H9 (cell line): ENCODE results near the gene PRICKLE3. TPM values are rescaled to one million over a fixed set of nuclear protein-coding genes. Genes with fewer than 3 reads are reported as not detected.

Experiments
- DNase-seq: peaks from one replicate; pipeline ENCODE4 v3.0.0-alpha.2; 2017
- H2AFZ ChIP-seq: one replicate; pipeline ENCODE4 v1.6.1; 2013; ENCODE audit warnings: mild to moderate bottlenecking, low read length, control low read depth, moderate library complexity
- H2AK5ac ChIP-seq: 2 replicates; pipeline ENCODE4 v1.6.1; 2013; ENCODE audit warnings: low read length, control low read depth, mixed read lengths; ENCODE audit not compliant: insufficient read length
- H2BK120ac ChIP-seq: one replicate; pipeline ENCODE4 v1.6.1; 2013; ENCODE audit warnings: low read depth, mild to moderate bottlenecking, low read length, control low read depth, inconsistent platforms; ENCODE audit not compliant: poor library complexity, severe bottlenecking
- H2BK12ac ChIP-seq: 2 replicates; pipeline ENCODE4 v1.6.1; 2013; ENCODE audit warnings: low read length, control low read depth, mixed read lengths, low read depth; ENCODE audit not compliant: insufficient read length
- H2BK15ac ChIP-seq: 2 replicates; pipeline ENCODE4 v1.6.1; 2013; ENCODE audit warnings: low read depth, low read length, control low read depth
- H2BK20ac ChIP-seq: one replicate; pipeline ENCODE4 v1.6.1; 2013; ENCODE audit warnings: low read depth, mild to moderate bottlenecking, low read length, control low read depth, inconsistent platforms; ENCODE audit not compliant: poor library complexity, severe bottlenecking
- H2BK5ac ChIP-seq: 2 replicates; pipeline ENCODE4 v1.6.1; 2013; ENCODE audit warnings: low read length, control low read depth, mixed read lengths; ENCODE audit not compliant: insufficient read length
- H3K14ac ChIP-seq: 2 replicates; pipeline ENCODE4 v1.6.1; 2013; ENCODE audit warnings: low read length, control low read depth; ENCODE audit not compliant: insufficient read depth
- H3K18ac ChIP-seq: 2 replicates; pipeline ENCODE4 v1.6.1; 2013; ENCODE audit warnings: low read depth, mild to moderate bottlenecking, mixed read lengths, low read length, control low read depth; ENCODE audit not compliant: insufficient read length
- H3K23ac ChIP-seq: 2 replicates; pipeline ENCODE4 v1.6.1; 2013; ENCODE audit warnings: low read length, control low read depth, mixed read lengths, low read depth; ENCODE audit not compliant: insufficient read length
- H3K23me2 ChIP-seq: 2 replicates; pipeline ENCODE4 v1.6.1; 2013; ENCODE audit warnings: low read depth, mild to moderate bottlenecking, mixed read lengths, low read length, control low read depth; ENCODE audit not compliant: insufficient read length, poor library complexity, severe bottlenecking
- H3K27ac ChIP-seq: 2 replicates; pipeline ENCODE4 v1.5.1; 2013; ENCODE audit warnings: low read length, control low read depth, mixed read lengths, low read depth; ENCODE audit not compliant: insufficient read length
- H3K27me3 ChIP-seq: 2 replicates; pipeline ENCODE4 v1.6.1; 2013; ENCODE audit warnings: low read length, control low read depth, inconsistent platforms; ENCODE audit not compliant: insufficient read depth
- H3K4ac ChIP-seq: 2 replicates; pipeline ENCODE4 v1.6.1; 2013; ENCODE audit warnings: low read depth, mild to moderate bottlenecking, control low read depth, inconsistent platforms, low read length, moderate library complexity
- H3K4me1 ChIP-seq: 2 replicates; pipeline ENCODE4 v1.6.1; 2013; ENCODE audit warnings: low read length, control low read depth, inconsistent platforms; ENCODE audit not compliant: insufficient read depth
- H3K4me2 ChIP-seq: 2 replicates; pipeline ENCODE4 v1.6.1; 2013; ENCODE audit warnings: low read length, control low read depth, mixed read lengths; ENCODE audit not compliant: insufficient read length, insufficient read depth
- H3K56ac ChIP-seq: 2 replicates; pipeline ENCODE4 v1.6.1; 2013; ENCODE audit warnings: low read depth, mild to moderate bottlenecking, mixed read lengths, low read length, control low read depth; ENCODE audit not compliant: insufficient read length
- H3K79me1 ChIP-seq: 2 replicates; pipeline ENCODE4 v1.6.1; 2013; ENCODE audit warnings: low read depth, mild to moderate bottlenecking, moderate library complexity, low read length, control low read depth, inconsistent platforms; ENCODE audit not compliant: insufficient read depth, poor library complexity, severe bottlenecking
- H3K79me2 ChIP-seq: 2 replicates; pipeline ENCODE4 v1.6.1; 2013; ENCODE audit warnings: low read length, control low read depth, inconsistent platforms; ENCODE audit not compliant: insufficient read depth
- H3K9ac ChIP-seq: 2 replicates; pipeline ENCODE4 v1.6.1; 2013; ENCODE audit warnings: low read length, control low read depth, mixed read lengths; ENCODE audit not compliant: insufficient read length; ENCODE audit errors: extremely low read depth
- H3K9me3 ChIP-seq: one replicate; pipeline ENCODE4 v1.6.1; 2013; ENCODE audit warnings: low read depth, low read length, inconsistent platforms; ENCODE audit not compliant: control insufficient read depth
- H3T11ph ChIP-seq: one replicate; pipeline ENCODE4 v1.6.1; 2013; ENCODE audit warnings: mild to moderate bottlenecking, low read length, control low read depth, inconsistent platforms
- H4K20me1 ChIP-seq: one replicate; pipeline ENCODE4 v1.6.1; 2013; ENCODE audit not compliant: control insufficient read depth, insufficient read length, insufficient read depth
- H4K5ac ChIP-seq: 2 replicates; pipeline ENCODE4 v1.6.1; 2013; ENCODE audit warnings: low read depth, mild to moderate bottlenecking, mixed read lengths, low read length, control low read depth; ENCODE audit not compliant: insufficient read length
- H4K8ac ChIP-seq: replicated peaks from 2 replicates; pipeline ENCODE4 v1.6.1; 2013; ENCODE audit warnings: low read length, control low read depth, mixed read lengths, low read depth; ENCODE audit not compliant: insufficient read length
- H4K91ac ChIP-seq: 2 replicates; pipeline ENCODE4 v1.6.1; 2013; ENCODE audit warnings: low read depth, mild to moderate bottlenecking, moderate library complexity, mixed read lengths, low read length, control low read depth; ENCODE audit not compliant: insufficient read length
- H3K27ac Mint-ChIP-seq, 3 experiments: 2 replicates in 2 of 3; 3 replicates in 1 of 3; pipeline ENCODE4 v1.8.0; 2020 to 2021; ENCODE audit warnings: mixed read lengths in 3 of 3, mild to moderate bottlenecking in 1 of 3, moderate library complexity in 1 of 3
- H3K27me3 Mint-ChIP-seq: 2 replicates; pipeline ENCODE4 v1.8.0; 2021; ENCODE audit warnings: low read depth, mild to moderate bottlenecking, moderate library complexity, mixed read lengths
- H3K36me3 Mint-ChIP-seq, 3 experiments: 2 replicates in 2 of 3; 3 replicates in 1 of 3; pipeline ENCODE4 v1.8.0; 2020 to 2021; ENCODE audit warnings: low read depth in 3 of 3, mixed read lengths in 3 of 3; ENCODE audit not compliant: insufficient read depth in 1 of 3
- H3K4me1 Mint-ChIP-seq, 2 experiments: 2 replicates each; pipeline ENCODE4 v1.8.0; 2020; ENCODE audit warnings: mixed read lengths in 2 of 2
- H3K4me3 Mint-ChIP-seq, 2 experiments: 2 replicates in 1 of 2; 3 replicates in 1 of 2; pipeline ENCODE4 v1.8.0; 2020 to 2021; ENCODE audit warnings: mild to moderate bottlenecking in 2 of 2, mixed read lengths in 2 of 2, moderate library complexity in 1 of 2
- H3K9me3 Mint-ChIP-seq, 2 experiments: 2 replicates in 1 of 2; 3 replicates in 1 of 2; pipeline ENCODE4 v1.8.0; 2020; ENCODE audit warnings: mild to moderate bottlenecking in 2 of 2, mixed read lengths in 2 of 2, moderate library complexity in 1 of 2
- WGBS: extraction: QIAGEN DNeasy Blood & Tissue Kit; methylation state at CpG from one replicate; pipeline ENCODE4 v1.1.7; 2013; ENCODE audit warnings: missing lambda C conversion rate, low lambda C conversion rate, mixed read lengths; ENCODE audit not compliant: insufficient read length; ENCODE audit errors: extremely low coverage; 5-methylcytosine and 5-hydroxymethylcytosine counted together
- total RNA-seq: library from RNA; stranded (reverse); gene quantifications from 2 replicates; pipeline ENCODE4 v1.2.1, GENCODE V29; 2021
- TF ChIP-seq, protein P1 (sequence below): fragments of 200-600 bp; sonication (generic); conservative IDR thresholded peaks from 3 replicates; pipeline ENCODE4 v1.8.0; 2021; ENCODE audit warnings: antibody characterized with exemption, mild to moderate bottlenecking

PRICKLE3 gene
- total RNA-seq, 1 experiment from 2014 or later = 9.7 TPM

DNA sequence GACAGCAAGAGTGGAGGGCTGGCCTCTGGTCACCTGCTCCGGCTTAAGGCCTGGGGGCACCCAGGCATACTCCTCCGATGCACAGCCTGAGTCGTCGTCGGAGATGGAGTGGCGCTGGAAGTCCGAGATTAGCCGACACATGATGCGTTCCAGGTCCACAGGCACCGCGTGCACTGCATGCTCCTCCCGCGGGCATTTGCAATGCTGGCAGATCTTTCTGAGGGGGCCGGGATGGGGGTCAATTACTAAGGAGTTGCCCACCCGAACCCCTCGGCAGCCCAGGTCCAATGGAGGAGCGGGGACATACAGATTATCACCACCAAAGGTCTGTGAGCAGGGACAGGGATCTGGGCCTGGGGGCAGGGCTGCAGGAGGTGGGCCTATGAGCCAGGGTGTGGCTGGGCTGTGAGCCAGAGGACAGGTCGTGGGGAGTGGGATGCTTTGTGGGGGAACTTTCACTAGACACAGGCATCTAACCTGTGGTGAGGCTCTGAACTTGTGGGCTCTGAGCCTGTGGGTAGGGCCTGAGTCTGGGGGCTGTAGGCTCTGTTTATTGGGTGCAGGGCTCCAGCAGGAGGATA lies 2.4 kb downstream of the PRICKLE3 start:
- Histone ChIP-seq H2AK5ac (no peak overlapping the region), H3K9me3 (peaks cover 23% of the 10 kb centered on the region), H3K23ac (no peak overlapping the region), H4K20me1 (no peaks in the 10 kb centered on the region), H3K4ac (no peak overlapping the region), H2BK5ac (no peak overlapping the region), H2BK20ac (no peak overlapping the region), H2BK15ac (no peak overlapping the region), H2BK120ac (no peak overlapping the region), H2AFZ (no peak overlapping the region), H3K23me2 (peaks cover 15% of the 10 kb centered on the region), H3K9ac (no peak overlapping the region), H3K27me3 (no peaks in the 10 kb centered on the region), H3T11ph (no peak overlapping the region), H3K4me1 (no peaks in the 10 kb centered on the region), H4K8ac (no peak overlapping the region), H3K79me1 (no peaks in the 10 kb centered on the region), H3K18ac (no peak overlapping the region), H4K91ac (no peak overlapping the region), H3K27ac (no peak overlapping the region), H3K79me2 (no peaks in the 10 kb centered on the region), H2BK12ac (no peak overlapping the region), H3K4me2 (no peak overlapping the region), H3K14ac (no peak overlapping the region), H4K5ac (no peak overlapping the region), H3K56ac (no peak overlapping the region)
- Mint-ChIP-seq H3K27me3 (peaks cover 2% of the 10 kb centered on the region), H3K4me1 (peaks cover 10 to 26% of the 10 kb centered on the region in 2 experiments), H3K4me3 (peak overlapping the region; percentile 46 to 84), H3K27ac (peak overlapping the region in 2 of 3 experiments; percentile 40 to 83; a peak in 2 of 7 replicates), H3K9me3 (peaks cover 67 to 71% of the 10 kb centered on the region in 2 experiments), H3K36me3 (peaks cover 16 to 36% (median 28%) of the 10 kb centered on the region in 3 experiments)
- TF ChIP-seq, protein P1, sequence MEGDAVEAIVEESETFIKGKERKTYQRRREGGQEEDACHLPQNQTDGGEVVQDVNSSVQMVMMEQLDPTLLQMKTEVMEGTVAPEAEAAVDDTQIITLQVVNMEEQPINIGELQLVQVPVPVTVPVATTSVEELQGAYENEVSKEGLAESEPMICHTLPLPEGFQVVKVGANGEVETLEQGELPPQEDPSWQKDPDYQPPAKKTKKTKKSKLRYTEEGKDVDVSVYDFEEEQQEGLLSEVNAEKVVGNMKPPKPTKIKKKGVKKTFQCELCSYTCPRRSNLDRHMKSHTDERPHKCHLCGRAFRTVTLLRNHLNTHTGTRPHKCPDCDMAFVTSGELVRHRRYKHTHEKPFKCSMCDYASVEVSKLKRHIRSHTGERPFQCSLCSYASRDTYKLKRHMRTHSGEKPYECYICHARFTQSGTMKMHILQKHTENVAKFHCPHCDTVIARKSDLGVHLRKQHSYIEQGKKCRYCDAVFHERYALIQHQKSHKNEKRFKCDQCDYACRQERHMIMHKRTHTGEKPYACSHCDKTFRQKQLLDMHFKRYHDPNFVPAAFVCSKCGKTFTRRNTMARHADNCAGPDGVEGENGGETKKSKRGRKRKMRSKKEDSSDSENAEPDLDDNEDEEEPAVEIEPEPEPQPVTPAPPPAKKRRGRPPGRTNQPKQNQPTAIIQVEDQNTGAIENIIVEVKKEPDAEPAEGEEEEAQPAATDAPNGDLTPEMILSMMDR = no peak
- WGBS = no CpG with 5 or more reads among the region's 18 CpGs
- DNase-seq = no peak
